A549 (cell line): ENCODE data around the gene SYTL1.
A peak's percentile ranks its signal among the peaks of the same experiment; 100 is the strongest.

Source experiments
- CBX2 ChIP-seq: fragments of 200-600 bp; sonication (generic); IDR thresholded peaks from 2 replicates; pipeline ENCODE4 v1.6.1; 2016; ENCODE audit warnings: low read depth, mild to moderate bottlenecking, borderline replicate concordance
- CTCF ChIP-seq: fragments of >200 bp; sonication (Bioruptor Twin); formaldehyde crosslinking; IDR thresholded peaks from 3 replicates; pipeline ENCODE4 v1.5.1; 2016
- HOXB5 ChIP-seq: fragments of 250-450 bp; sonication (Bioruptor Pico); IDR thresholded peaks from 2 replicates; pipeline ENCODE4 v1.5.0; 2020; ENCODE audit warnings: mild to moderate bottlenecking, moderate library complexity
- JUN ChIP-seq, 2 experiments: fragments of >200 bp; sonication (Bioruptor Twin); formaldehyde crosslinking; IDR thresholded peaks; 2 replicates in 1 of 2; 3 replicates in 1 of 2; pipeline ENCODE4 v1.6.1; 2016 to 2017
- KDM1A ChIP-seq: fragments of 200-600 bp; sonication (generic); IDR thresholded peaks from 2 replicates; pipeline ENCODE4 v1.6.1; 2016; ENCODE audit warnings: low read depth, mild to moderate bottlenecking
- MAX ChIP-seq: IDR thresholded peaks from 2 replicates; pipeline ENCODE4 v1.6.1; 2012
- RCOR1 ChIP-seq: fragments of 150-350 bp; IDR thresholded peaks from 2 replicates; pipeline ENCODE4 v1.6.1; 2014; ENCODE audit warnings: antibody characterized with exemption, low read length, low read depth
- USF2 ChIP-seq: fragments of 450-650 bp; IDR thresholded peaks from 2 replicates; pipeline ENCODE4 v1.6.1; 2014; ENCODE audit warnings: antibody characterized with exemption

- no peak for TF ChIP-seq HOXB5 (CRISPR knock-in tag)
- TF ChIP-seq JUN (IDR thresholded peaks at IDR 0.05) = 0 out of 5 replicates have a peak, but pooled peaks of 1 of the 2 experiments have one; percentile 25
- TF ChIP-seq CTCF = no peak
- no peak for TF ChIP-seq MAX
- TF ChIP-seq CBX2 = no peak
- TF ChIP-seq KDM1A = no peak
- no peak for TF ChIP-seq RCOR1
- no peak for TF ChIP-seq USF2
Measured at GRCh38 chr1:27366113-27366410, 24.2 kb downstream of the SYTL1 start.
